Transverse colon (tissue), 3 donors: ENCODE data around the gene VTN.

Source experiments
- CTCF ChIP-seq, 5 experiments: fragments of 200-600 bp in 3 of 5; fragments of 450-650 bp in 2 of 5; sonication (generic) in 3 of 5; IDR thresholded peaks; 1 replicate in 2 of 5; 2 replicates in 3 of 5; pipeline ENCODE4 v1.5.1; 2016 to 2017; ENCODE audit warnings: antibody characterized with exemption in 5 of 5, inconsistent platforms in 3 of 5, mild to moderate bottlenecking in 2 of 5, moderate library complexity in 1 of 5
- EP300 ChIP-seq: sonication (generic); formaldehyde crosslinking; IDR thresholded peaks from one replicate; pipeline ENCODE4 v1.6.1; 2017; ENCODE audit warnings: antibody characterized with exemption, low read depth
- POLR2A ChIP-seq: fragments of 450-650 bp; IDR thresholded peaks from one replicate; pipeline ENCODE4 v1.6.1; 2016; ENCODE audit warnings: antibody characterized with exemption, mild to moderate bottlenecking, moderate library complexity

- no peak for TF ChIP-seq CTCF (IDR thresholded peaks at IDR 0.05)
- TF ChIP-seq EP300 = no peak
- no peak for TF ChIP-seq POLR2A
Observed at GRCh38 chr17:28402224-28402630, 32.1 kb upstream of the VTN start.
